ENCODE data around the gene PSKH1.
A peak's percentile ranks its signal among the peaks of the same experiment; 100 is the strongest.
"Not testable (repeated sequence)": the region's sequence is repeated elsewhere in the genome, so short reads cannot be mapped to it uniquely, and the experiment has no call there.

The PSKH1 gene

GRCh38 chr16:67862623-67863583, 30.2 kb upstream of the PSKH1 start:
- no peak overlapping the region for H3K4me3 ChIP-seq (replicated peaks; ENCODE audit: low read depth, low read length)
- peaks cover 9% of the 10 kb centered on the region for H3K36me3 ChIP-seq (ENCODE audit: control insufficient read depth, insufficient read depth, low read length)
- H3K27me3 ChIP-seq (replicated peaks; ENCODE audit: control insufficient read depth, insufficient read depth, low read length) = no peaks in the 10 kb centered on the region
- no peak for DNase-seq (ENCODE audit: extremely low read depth, insufficient read length)
- TF ChIP-seq CTCF (IDR thresholded peaks at IDR 0.05; ENCODE audit: insufficient read depth, low read length, poor library complexity, severe bottlenecking) = no peak

GRCh38 chr16:67864044-67864443, 29.0 kb upstream of the PSKH1 start:
- DNase-seq (ENCODE audit: extremely low read depth, insufficient read length) = not testable (repeated sequence)
- H3K36me3 ChIP-seq (ENCODE audit: control insufficient read depth, insufficient read depth, low read length) = peaks cover 13% of the 10 kb centered on the region

DNA sequence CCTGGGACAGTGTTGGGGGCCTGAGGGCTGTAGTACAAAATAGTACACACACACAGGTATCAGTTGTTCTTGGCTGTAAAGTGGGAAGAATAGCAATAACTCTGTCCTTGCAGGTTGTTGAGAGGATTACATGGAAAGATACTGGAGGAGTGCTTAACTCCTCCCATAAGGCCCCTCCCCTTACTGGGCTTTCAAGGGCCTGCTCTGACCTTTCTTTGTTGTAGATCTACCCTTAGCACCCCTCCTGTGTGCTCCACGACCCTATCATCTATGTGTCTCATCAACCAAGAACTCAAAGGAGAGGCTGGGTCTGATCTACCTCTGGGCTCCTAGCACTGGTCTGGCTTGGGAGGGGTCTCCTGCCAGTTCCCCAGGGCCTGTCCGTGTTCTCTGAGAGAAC, 28.5 kb upstream of the PSKH1 start:
- H3K36me3 ChIP-seq (ENCODE audit: control insufficient read depth, insufficient read depth, low read length) = peaks cover 13% of the 10 kb centered on the region
- TF ChIP-seq CTCF (IDR thresholded peaks at IDR 0.05; ENCODE audit: insufficient read depth, low read length, poor library complexity, severe bottlenecking) = no peak

More at GRCh38 chr16:67864044-67864443, 29.0 kb upstream of the PSKH1 start:
- not testable (repeated sequence) for H3K27me3 ChIP-seq (replicated peaks; ENCODE audit: control insufficient read depth, insufficient read depth, low read length); H3K4me3 ChIP-seq (replicated peaks; ENCODE audit: low read depth, low read length)

DNA sequence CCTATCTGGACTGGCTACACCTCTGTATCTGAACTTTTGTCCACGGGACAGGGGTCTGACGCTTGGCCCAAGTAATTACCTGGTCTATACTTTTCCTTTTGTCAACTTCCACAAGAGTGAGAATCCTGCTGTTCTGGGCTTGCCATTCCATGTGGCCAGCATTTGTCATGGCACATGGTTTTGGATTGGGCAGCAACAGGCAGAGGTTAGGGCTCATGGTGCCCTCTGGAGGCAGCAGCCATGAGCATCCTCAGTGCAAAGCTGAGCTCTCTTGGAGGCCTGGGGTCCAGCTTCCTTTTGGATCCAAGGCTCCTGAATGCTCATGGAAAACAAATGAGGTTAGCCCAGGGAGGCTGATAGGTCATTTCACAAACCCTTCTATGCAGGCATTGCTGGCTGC, 27.7 kb upstream of the PSKH1 start:
- DNase-seq (ENCODE audit: extremely low read depth, insufficient read length) = no peak
- peaks cover 13% of the 10 kb centered on the region for H3K36me3 ChIP-seq (ENCODE audit: control insufficient read depth, insufficient read depth, low read length)

More for the DNA sequence above, 28.5 kb upstream of the PSKH1 start:
- Histone ChIP-seq H3K4me3 (replicated peaks; ENCODE audit: low read depth, low read length) (no peak overlapping the region), H3K27me3 (replicated peaks; ENCODE audit: control insufficient read depth, insufficient read depth, low read length) (no peaks in the 10 kb centered on the region)
- DNase-seq (ENCODE audit: extremely low read depth, insufficient read length) = no peak

DNA sequence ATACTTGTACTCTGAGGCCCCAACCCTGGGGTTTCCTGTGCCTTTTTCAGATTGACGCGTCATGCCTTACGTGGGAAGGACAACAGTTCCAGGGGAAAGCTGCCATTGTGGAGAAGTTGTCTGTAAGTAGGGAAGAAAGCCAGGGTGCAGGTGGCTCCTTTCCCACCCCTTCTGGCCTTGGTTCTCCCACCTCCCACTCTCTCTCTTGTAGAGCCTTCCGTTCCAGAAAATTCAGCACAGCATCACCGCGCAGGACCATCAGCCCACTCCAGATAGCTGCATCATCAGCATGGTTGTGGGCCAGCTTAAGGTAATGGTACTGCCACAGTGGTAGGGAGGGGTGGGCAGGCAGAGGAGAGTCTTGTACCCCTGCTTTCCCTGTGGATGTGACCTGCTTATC, 24.8 kb upstream of the PSKH1 start:
- DNase-seq (ENCODE audit: extremely low read depth, insufficient read length) = no peak
- TF ChIP-seq CTCF (IDR thresholded peaks at IDR 0.05; ENCODE audit: insufficient read depth, low read length, poor library complexity, severe bottlenecking) = no peak
- Histone ChIP-seq H3K4me3 (replicated peaks; ENCODE audit: low read depth, low read length) (no peak overlapping the region), H3K27me3 (replicated peaks; ENCODE audit: control insufficient read depth, insufficient read depth, low read length) (no peaks in the 10 kb centered on the region), H3K36me3 (ENCODE audit: control insufficient read depth, insufficient read depth, low read length) (peaks cover 12% of the 10 kb centered on the region)

More for the DNA sequence above, 27.7 kb upstream of the PSKH1 start:
- peak; percentile 54 for TF ChIP-seq CTCF (IDR thresholded peaks at IDR 0.05; ENCODE audit: insufficient read depth, low read length, poor library complexity, severe bottlenecking)
- no peaks in the 10 kb centered on the region for H3K27me3 ChIP-seq (replicated peaks; ENCODE audit: control insufficient read depth, insufficient read depth, low read length)
- no peak overlapping the region for H3K4me3 ChIP-seq (replicated peaks; ENCODE audit: low read depth, low read length)

GRCh38 chr16:67869653-67870052, 23.4 kb upstream of the PSKH1 start:
- no peak for TF ChIP-seq CTCF (IDR thresholded peaks at IDR 0.05; ENCODE audit: insufficient read depth, low read length, poor library complexity, severe bottlenecking)
- H3K4me3 ChIP-seq (replicated peaks; ENCODE audit: low read depth, low read length) = no peak overlapping the region
- DNase-seq (ENCODE audit: extremely low read depth, insufficient read length) = no peak
- no peaks in the 10 kb centered on the region for H3K27me3 ChIP-seq (replicated peaks; ENCODE audit: control insufficient read depth, insufficient read depth, low read length)
- H3K36me3 ChIP-seq (ENCODE audit: control insufficient read depth, insufficient read depth, low read length) = peaks cover 12% of the 10 kb centered on the region
